WERI-Rb-1 (cell line): ENCODE measurements around the gene WNK2.

Experiments used
- DNase-seq: peaks from one replicate; pipeline ENCODE4 v3.0.0-alpha.2; 2020
- H3K27ac ChIP-seq: fragments of 250-450 bp; sonication (Bioruptor Pico); 2 replicates; pipeline ENCODE4 v1.5.1; 2020; ENCODE audit warnings: mild to moderate bottlenecking, moderate library complexity
- H3K27me3 ChIP-seq: fragments of 250-450 bp; sonication (Bioruptor Pico); 2 replicates; pipeline ENCODE4 v1.5.1; 2021; ENCODE audit warnings: mild to moderate bottlenecking, low read depth, moderate library complexity; ENCODE audit not compliant: insufficient read depth, severe bottlenecking
- H3K36me3 ChIP-seq: fragments of 250-450 bp; sonication (Bioruptor Pico); 2 replicates; pipeline ENCODE4 v1.5.1; 2020; ENCODE audit warnings: mild to moderate bottlenecking, moderate library complexity
- H3K4me3 ChIP-seq: 2 replicates; pipeline ENCODE4 v1.5.1; 2011; ENCODE audit warnings: low read depth, mild to moderate bottlenecking, control low read depth, low read length
- H3K9me3 ChIP-seq: fragments of 250-450 bp; sonication (Bioruptor Pico); 2 replicates; pipeline ENCODE4 v1.5.1; 2021; ENCODE audit warnings: mild to moderate bottlenecking, moderate library complexity; ENCODE audit not compliant: severe bottlenecking
- TF ChIP-seq, protein P1 (sequence below): IDR thresholded peaks from 2 replicates; pipeline ENCODE4 v1.5.1; 2011; ENCODE audit warnings: low read depth, mild to moderate bottlenecking, control low read depth, inconsistent platforms, low read length

Gene WNK2

DNA sequence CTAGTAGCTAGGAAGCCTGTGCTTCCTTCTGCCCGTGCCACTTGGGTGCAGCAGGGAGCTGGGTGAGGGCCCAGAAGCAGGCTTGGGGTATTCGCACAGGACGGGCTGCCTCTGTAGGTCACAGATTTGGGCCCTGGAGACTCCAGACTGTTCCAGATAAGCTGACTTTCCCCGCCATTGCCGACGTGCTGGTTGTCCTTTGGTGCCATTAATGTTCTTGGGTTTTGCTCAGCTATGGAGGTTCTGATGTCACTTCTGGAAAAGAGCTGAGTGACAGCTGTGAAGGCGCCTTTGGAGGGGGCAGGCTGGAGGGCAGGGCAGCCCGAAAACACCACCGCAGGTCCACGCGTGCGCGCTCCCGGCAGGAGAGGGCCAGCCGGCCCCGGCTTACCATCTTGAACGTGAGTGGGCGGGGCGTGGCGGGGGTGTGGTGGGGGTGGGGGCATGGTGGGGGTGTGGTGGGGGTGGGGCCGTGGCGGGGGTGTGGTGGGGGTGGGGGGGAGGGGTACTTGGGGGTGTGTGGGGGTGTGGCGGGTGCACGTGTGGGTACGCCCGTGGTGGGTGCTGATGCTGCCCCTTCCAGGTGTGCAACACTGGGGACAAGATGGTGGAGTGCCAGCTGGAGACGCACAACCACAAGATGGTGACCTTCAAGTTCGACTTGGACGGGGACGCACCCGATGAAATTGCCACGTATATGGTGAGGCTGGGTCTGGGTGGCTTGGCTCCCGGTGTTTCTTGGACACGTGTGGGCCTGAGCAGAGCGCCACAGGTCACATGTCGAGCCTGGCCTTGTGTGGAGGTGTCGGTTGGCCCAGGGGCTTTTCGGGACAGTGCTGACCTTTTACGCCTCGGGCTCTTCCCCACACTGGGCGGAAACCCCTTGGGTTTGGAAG is 79.6 kb downstream of the WNK2 start:
- TF ChIP-seq, protein P1, sequence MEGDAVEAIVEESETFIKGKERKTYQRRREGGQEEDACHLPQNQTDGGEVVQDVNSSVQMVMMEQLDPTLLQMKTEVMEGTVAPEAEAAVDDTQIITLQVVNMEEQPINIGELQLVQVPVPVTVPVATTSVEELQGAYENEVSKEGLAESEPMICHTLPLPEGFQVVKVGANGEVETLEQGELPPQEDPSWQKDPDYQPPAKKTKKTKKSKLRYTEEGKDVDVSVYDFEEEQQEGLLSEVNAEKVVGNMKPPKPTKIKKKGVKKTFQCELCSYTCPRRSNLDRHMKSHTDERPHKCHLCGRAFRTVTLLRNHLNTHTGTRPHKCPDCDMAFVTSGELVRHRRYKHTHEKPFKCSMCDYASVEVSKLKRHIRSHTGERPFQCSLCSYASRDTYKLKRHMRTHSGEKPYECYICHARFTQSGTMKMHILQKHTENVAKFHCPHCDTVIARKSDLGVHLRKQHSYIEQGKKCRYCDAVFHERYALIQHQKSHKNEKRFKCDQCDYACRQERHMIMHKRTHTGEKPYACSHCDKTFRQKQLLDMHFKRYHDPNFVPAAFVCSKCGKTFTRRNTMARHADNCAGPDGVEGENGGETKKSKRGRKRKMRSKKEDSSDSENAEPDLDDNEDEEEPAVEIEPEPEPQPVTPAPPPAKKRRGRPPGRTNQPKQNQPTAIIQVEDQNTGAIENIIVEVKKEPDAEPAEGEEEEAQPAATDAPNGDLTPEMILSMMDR = no peak
- Histone ChIP-seq H3K27ac (no peak overlapping the region), H3K9me3 (no peaks in the 10 kb centered on the region), H3K4me3 (no peak overlapping the region), H3K36me3 (peaks cover 19% of the 10 kb centered on the region), H3K27me3 (no peaks in the 10 kb centered on the region)
- DNase-seq = no peak

DNA sequence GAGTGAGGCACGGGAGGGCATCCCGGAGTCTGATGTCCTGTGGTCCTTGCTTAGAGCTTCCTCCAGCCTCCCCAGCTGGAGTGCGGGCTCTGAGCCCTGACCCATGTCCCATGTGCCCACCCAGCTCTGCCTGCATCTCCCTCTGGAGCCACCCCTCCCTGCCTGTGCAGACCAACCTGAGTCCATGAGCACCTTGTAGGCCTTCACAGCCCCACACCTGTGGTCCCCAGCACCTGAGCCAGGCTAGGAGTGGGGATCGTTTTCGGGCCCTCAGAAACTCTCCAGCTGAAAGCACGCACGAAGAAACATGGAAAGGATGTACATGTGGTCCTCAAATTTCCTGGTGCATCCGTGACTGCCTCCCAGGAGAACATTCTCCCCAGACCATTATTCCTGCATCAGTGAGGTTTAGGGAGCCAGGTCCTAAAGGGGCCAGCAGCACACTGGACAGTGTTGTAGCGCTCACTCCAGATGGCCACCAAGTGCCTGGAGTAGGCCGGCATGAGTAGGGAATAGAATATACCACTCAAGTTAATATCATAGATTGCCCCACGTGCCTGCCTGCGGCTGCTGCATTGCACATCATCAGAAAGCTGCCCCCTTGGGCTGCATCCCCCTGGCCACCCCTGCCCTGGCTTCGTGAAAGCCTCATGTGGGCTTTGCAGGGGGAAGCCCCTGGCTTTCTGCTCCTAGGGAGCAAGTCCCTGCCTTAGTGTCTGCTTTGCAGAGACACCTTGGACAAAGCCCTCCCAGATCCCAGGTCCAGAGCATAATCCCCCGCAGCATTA is 80.6 kb downstream of the WNK2 start:
- DNase-seq = no peak
- Histone ChIP-seq H3K27ac (no peak overlapping the region), H3K27me3 (no peaks in the 10 kb centered on the region), H3K9me3 (no peaks in the 10 kb centered on the region), H3K4me3 (no peak overlapping the region), H3K36me3 (peaks cover 26% of the 10 kb centered on the region)
- TF ChIP-seq, protein P1 = no peak

DNA sequence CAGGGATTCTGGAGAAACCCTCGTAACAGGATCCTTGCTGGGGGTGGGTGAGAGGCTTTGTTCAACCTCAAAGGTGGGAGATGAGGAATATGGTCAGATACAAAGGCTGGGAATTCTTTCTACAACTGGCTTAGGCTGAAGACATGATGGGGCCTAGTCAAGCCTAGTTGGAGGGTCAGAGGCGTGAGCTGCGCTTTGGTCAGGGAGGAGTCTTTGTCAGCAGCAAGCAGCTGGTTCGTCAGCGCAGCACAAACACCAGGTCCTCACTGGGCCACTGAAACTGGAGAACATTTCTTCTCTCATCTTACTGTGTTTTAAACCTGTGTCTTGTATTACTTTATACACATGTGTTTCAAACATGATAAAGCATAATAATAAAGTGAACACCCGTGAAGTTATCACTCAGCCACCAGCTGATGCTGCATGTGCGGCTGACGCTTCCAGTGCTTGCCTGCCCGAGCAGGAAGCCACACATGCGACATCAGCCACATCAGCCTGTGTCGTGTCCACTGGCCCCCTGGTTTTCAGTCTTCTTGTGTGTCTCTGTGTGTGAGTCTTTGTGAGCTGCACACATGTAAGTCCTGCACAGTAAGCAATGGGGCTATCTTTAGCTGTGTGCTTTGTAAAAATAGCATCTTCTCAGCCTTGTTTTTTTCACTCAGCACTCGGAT is 81.5 kb downstream of the WNK2 start:
- Histone ChIP-seq H3K27ac (no peak overlapping the region), H3K4me3 (no peak overlapping the region)
- no peak for DNase-seq

DNA sequence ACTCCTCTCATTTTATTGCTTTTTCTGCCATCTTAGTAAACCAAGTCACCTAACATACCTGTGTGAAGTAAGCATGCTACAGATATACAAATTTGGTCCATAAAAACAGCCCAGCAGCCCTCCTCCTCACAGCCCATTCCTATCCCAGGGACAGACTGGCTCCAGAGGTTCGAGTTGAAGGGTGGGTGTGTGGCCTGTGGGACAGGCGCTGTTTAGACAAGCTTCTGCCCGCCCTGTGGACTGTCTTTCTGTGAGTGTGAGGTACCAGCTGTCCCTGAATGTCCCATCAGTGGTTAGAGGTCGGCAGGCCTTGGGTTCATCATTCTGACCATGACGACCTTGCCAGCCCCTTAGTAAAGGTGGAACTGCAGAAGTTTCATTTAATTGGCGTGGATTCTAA is 82.0 kb downstream of the WNK2 start:
- TF ChIP-seq, protein P1 = no peak
- H3K27me3 ChIP-seq = no peaks in the 10 kb centered on the region
- no peak for DNase-seq
- H3K9me3 ChIP-seq = no peaks in the 10 kb centered on the region
- no peak overlapping the region for H3K4me3 ChIP-seq
- no peak overlapping the region for H3K27ac ChIP-seq
- peaks cover 35% of the 10 kb centered on the region for H3K36me3 ChIP-seq

More for the DNA sequence above, 81.5 kb downstream of the WNK2 start:
- Histone ChIP-seq H3K9me3 (no peaks in the 10 kb centered on the region), H3K36me3 (peaks cover 35% of the 10 kb centered on the region), H3K27me3 (no peaks in the 10 kb centered on the region)
- TF ChIP-seq, protein P1 = no peak

DNA sequence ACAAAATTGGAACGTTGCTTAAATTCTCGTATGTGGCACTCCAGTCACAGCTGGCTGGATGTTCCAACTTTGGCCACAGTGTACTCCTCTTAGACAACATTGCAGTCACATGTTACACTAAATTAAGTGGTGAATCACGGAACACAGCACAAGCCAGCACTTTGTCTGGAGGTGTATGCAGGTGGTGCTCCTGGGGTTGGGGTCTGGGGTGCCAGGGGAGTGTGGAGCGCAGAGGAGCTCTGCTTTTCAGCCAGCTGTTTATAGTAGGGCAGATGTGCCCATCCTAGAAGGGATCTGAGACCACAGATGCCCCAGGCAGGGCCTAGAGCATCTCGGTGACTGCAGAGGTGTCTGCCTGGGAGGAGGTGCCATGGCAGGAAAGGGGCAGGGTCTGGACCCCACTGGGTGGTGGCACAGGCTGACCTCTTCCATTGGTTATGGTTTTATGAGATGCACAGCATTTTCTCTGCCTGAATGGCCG is 82.6 kb downstream of the WNK2 start:
- no peak for DNase-seq
- Histone ChIP-seq H3K36me3 (peaks cover 35% of the 10 kb centered on the region), H3K27ac (no peak overlapping the region), H3K27me3 (no peaks in the 10 kb centered on the region), H3K9me3 (no peaks in the 10 kb centered on the region), H3K4me3 (no peak overlapping the region)
- TF ChIP-seq, protein P1 = no peak
